SKM-1 treated with dmso at 0.1 percent for 144 hours (cell line): Measurements from ENCODE around the gene ZNF747.

Experiments
- DNase-seq: peaks from one replicate; lab custom pipeline; 2025; ENCODE audit not compliant: unreplicated experiment; lab: John Stamatoyannopoulos, UW

ZNF747 gene

GRCh38 chr16:30534368-30535105 is at the start of gene ZNF747:
Gene ZNF747 (minus strand): TSS chr16:30534858. CDS start chr16:30534679, 179 bp downstream.
- peak; percentile 47 for DNase-seq

GRCh38 chr16:30582611-30583340 is 48.1 kb upstream of the ZNF747 start:
- DNase-seq, result no peak

GRCh38 chr16:30581457-30581856 is 46.8 kb upstream of the ZNF747 start:
- DNase-seq, result no peak

GRCh38 chr16:30574678-30575077 is 40.0 kb upstream of the ZNF747 start:
- DNase-seq, result no peak

- peak; percentile 92 for DNase-seq
Observed at GRCh38 chr16:30571445-30572322, 37.0 kb upstream of the ZNF747 start, which contains the start of gene ZNF688. Gene ZNF688 (minus strand): TSS chr16:30571714. CDS start chr16:30571629, 85 bp downstream.

- DNase-seq, result no peak
Observed at GRCh38 chr16:30570636-30571444, 36.2 kb upstream of the ZNF747 start.

- no peak for DNase-seq
Observed at GRCh38 chr16:30569746-30570635, 35.3 kb upstream of the ZNF747 start.

GRCh38 chr16:30569281-30569680 is 34.6 kb upstream of the ZNF747 start:
- no peak for DNase-seq

- DNase-seq, result peak; percentile 27
Observed at GRCh38 chr16:30567991-30568638, 33.5 kb upstream of the ZNF747 start.

- DNase-seq, result no peak
Observed at GRCh38 chr16:30567160-30567990, 32.7 kb upstream of the ZNF747 start.

GRCh38 chr16:30566531-30566930 is 31.9 kb upstream of the ZNF747 start:
- DNase-seq, result no peak

- DNase-seq, result no peak
Observed at GRCh38 chr16:30565984-30566383, 31.3 kb upstream of the ZNF747 start.

GRCh38 chr16:30565526-30565925 is 30.9 kb upstream of the ZNF747 start:
- no peak for DNase-seq

GRCh38 chr16:30562021-30562420 is 27.4 kb upstream of the ZNF747 start:
- DNase-seq, result no peak

- DNase-seq, result no peak
Observed at GRCh38 chr16:30561089-30561816, 26.6 kb upstream of the ZNF747 start.

GRCh38 chr16:30559690-30560089 is 25.0 kb upstream of the ZNF747 start:
- no peak for DNase-seq

GRCh38 chr16:30558789-30559377 is 24.2 kb upstream of the ZNF747 start:
- DNase-seq, result no peak
